Astrocyte (in vitro differentiated cells and primary cell): Measurements from ENCODE around the gene MAPK10. TPM values are rescaled to one million over a fixed set of nuclear protein-coding genes. Genes with fewer than 3 reads are reported as not detected.

Experiments used
- DNase-seq: peaks from one replicate; pipeline ENCODE4 v3.0.0-alpha.2; 2010; ENCODE audit warnings: low read depth
- FAIRE-seq: peaks from 2 replicates; lab custom pipeline; 2011; peaks lifted over from hg19 to GRCh38; lab: Jason Lieb, UNC
- H2AFZ ChIP-seq: 2 replicates; pipeline ENCODE4 v1.6.0; 2012; ENCODE audit warnings: low read depth, low read length, inconsistent platforms
- H3K27ac ChIP-seq: 2 replicates; pipeline ENCODE4 v1.5.1; 2011; ENCODE audit warnings: low read depth, low read length, inconsistent platforms
- H3K27me3 ChIP-seq: 2 replicates; pipeline ENCODE4 v1.6.0; 2011; ENCODE audit warnings: low read length, inconsistent platforms; ENCODE audit not compliant: insufficient read depth
- H3K36me3 ChIP-seq: 2 replicates; pipeline ENCODE4 v1.5.1; 2011; ENCODE audit warnings: low read length, inconsistent platforms; ENCODE audit not compliant: insufficient read depth
- H3K4me1 ChIP-seq: 2 replicates; pipeline ENCODE4 v1.5.1; 2011; ENCODE audit warnings: low read length, inconsistent platforms; ENCODE audit not compliant: insufficient read depth
- H3K4me2 ChIP-seq: 2 replicates; pipeline ENCODE4 v1.6.0; 2012; ENCODE audit warnings: low read length, inconsistent platforms
- H3K4me3 ChIP-seq: 2 replicates; pipeline ENCODE4 v1.5.1; 2011; ENCODE audit warnings: low read depth, mild to moderate bottlenecking, low read length, inconsistent platforms; ENCODE audit not compliant: insufficient read depth
- H3K79me2 ChIP-seq: 2 replicates; pipeline ENCODE4 v1.6.0; 2012; ENCODE audit warnings: mild to moderate bottlenecking, low read length, inconsistent platforms; ENCODE audit not compliant: insufficient read depth
- H3K9ac ChIP-seq: 2 replicates; pipeline ENCODE4 v1.6.0; 2012; ENCODE audit warnings: mild to moderate bottlenecking, low read length, inconsistent platforms
- H3K9me3 ChIP-seq: 2 replicates; pipeline ENCODE4 v1.5.1; 2012; ENCODE audit warnings: low read depth, mild to moderate bottlenecking, low read length, inconsistent platforms; ENCODE audit not compliant: insufficient read depth
- H4K20me1 ChIP-seq: 2 replicates; pipeline ENCODE4 v1.6.0; 2012; ENCODE audit warnings: low read length, inconsistent platforms; ENCODE audit not compliant: insufficient read depth
- H3K27ac Mint-ChIP-seq: one replicate; pipeline ENCODE4 v1.8.0; 2021; ENCODE audit warnings: mild to moderate bottlenecking, mixed read lengths; ENCODE audit not compliant: unreplicated experiment
- H3K27me3 Mint-ChIP-seq: one replicate; pipeline ENCODE4 v1.8.0; 2021; ENCODE audit warnings: low read depth, mixed read lengths; ENCODE audit not compliant: unreplicated experiment
- H3K36me3 Mint-ChIP-seq: one replicate; pipeline ENCODE4 v1.8.0; 2021; ENCODE audit warnings: low read depth, mixed read lengths; ENCODE audit not compliant: unreplicated experiment
- H3K4me1 Mint-ChIP-seq: one replicate; pipeline ENCODE4 v1.8.0; 2021; ENCODE audit warnings: low read depth, mixed read lengths; ENCODE audit not compliant: unreplicated experiment
- H3K4me3 Mint-ChIP-seq: one replicate; pipeline ENCODE4 v1.8.0; 2021; ENCODE audit warnings: mild to moderate bottlenecking, moderate library complexity, mixed read lengths; ENCODE audit not compliant: unreplicated experiment
- H3K9me3 Mint-ChIP-seq: one replicate; pipeline ENCODE4 v1.8.0; 2021; ENCODE audit warnings: mild to moderate bottlenecking, mixed read lengths; ENCODE audit not compliant: unreplicated experiment
- EZH2 ChIP-seq: IDR thresholded peaks from 2 replicates; pipeline ENCODE4 v1.6.1; 2012; ENCODE audit warnings: mild to moderate bottlenecking, low read length, inconsistent platforms; ENCODE audit not compliant: insufficient read depth
- total RNA-seq: library from RNA; stranded (reverse); gene quantifications from 2 replicates; pipeline ENCODE4 v1.2.1, GENCODE V29; 2021
- TF ChIP-seq, protein P1 (sequence below): IDR thresholded peaks from 2 replicates; pipeline ENCODE4 v1.5.1; 2011; ENCODE audit warnings: low read depth, mild to moderate bottlenecking, inconsistent platforms, low read length, moderate library complexity; ENCODE audit not compliant: insufficient read depth

MAPK10 gene
- total RNA-seq, 1 donor from 2014 or later = 7.5 TPM

DNA sequence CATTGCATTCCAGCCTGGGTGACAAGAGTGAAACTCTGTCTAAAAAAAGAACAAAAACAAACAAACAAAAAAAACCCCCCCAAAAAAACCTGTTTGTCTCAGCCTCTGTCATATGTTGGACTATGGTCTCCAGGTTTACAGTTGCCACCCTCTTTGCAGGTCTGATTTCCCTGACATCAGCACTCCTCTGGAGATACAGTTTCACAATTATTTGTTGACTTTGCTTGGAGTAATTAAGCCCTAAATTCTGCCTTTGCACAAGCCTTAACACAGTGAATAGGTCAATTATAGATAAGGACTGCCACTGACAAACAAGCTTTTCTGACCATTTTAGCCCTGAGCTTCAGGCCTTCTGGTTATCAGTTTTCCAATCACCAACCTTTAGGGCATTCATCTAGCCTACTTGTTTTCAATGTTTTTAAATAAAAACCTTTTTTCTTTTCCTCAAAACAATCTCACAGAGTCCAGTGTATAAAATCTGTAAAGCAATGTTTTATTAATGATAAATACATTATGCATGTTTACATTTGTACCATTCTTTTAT is 20.4 kb upstream of the MAPK10 start:
- DNase-seq (no peak), FAIRE-seq (no peak)
- no peaks in the 10 kb centered on the region for H3K79me2 ChIP-seq
- H3K9ac ChIP-seq = no peak overlapping the region
- H3K27ac Mint-ChIP-seq = no peak overlapping the region
- no peaks in the 10 kb centered on the region for H3K27me3 Mint-ChIP-seq
- H3K4me3 Mint-ChIP-seq = no peak overlapping the region
- H3K4me2 ChIP-seq = no peak overlapping the region
- TF ChIP-seq, protein P1, sequence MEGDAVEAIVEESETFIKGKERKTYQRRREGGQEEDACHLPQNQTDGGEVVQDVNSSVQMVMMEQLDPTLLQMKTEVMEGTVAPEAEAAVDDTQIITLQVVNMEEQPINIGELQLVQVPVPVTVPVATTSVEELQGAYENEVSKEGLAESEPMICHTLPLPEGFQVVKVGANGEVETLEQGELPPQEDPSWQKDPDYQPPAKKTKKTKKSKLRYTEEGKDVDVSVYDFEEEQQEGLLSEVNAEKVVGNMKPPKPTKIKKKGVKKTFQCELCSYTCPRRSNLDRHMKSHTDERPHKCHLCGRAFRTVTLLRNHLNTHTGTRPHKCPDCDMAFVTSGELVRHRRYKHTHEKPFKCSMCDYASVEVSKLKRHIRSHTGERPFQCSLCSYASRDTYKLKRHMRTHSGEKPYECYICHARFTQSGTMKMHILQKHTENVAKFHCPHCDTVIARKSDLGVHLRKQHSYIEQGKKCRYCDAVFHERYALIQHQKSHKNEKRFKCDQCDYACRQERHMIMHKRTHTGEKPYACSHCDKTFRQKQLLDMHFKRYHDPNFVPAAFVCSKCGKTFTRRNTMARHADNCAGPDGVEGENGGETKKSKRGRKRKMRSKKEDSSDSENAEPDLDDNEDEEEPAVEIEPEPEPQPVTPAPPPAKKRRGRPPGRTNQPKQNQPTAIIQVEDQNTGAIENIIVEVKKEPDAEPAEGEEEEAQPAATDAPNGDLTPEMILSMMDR = no peak
- no peak for TF ChIP-seq EZH2
- no peaks in the 10 kb centered on the region for H3K27me3 ChIP-seq
- no peaks in the 10 kb centered on the region for H3K9me3 ChIP-seq
- H3K36me3 Mint-ChIP-seq = peaks cover 1% of the 10 kb centered on the region
- no peaks in the 10 kb centered on the region for H3K36me3 ChIP-seq
- H3K27ac ChIP-seq = no peak overlapping the region
- no peaks in the 10 kb centered on the region for H3K4me1 Mint-ChIP-seq
- H4K20me1 ChIP-seq = no peaks in the 10 kb centered on the region
- peaks cover 11% of the 10 kb centered on the region for H3K9me3 Mint-ChIP-seq
- H3K4me3 ChIP-seq = no peak overlapping the region
- no peaks in the 10 kb centered on the region for H3K4me1 ChIP-seq
- no peak overlapping the region for H2AFZ ChIP-seq

DNA sequence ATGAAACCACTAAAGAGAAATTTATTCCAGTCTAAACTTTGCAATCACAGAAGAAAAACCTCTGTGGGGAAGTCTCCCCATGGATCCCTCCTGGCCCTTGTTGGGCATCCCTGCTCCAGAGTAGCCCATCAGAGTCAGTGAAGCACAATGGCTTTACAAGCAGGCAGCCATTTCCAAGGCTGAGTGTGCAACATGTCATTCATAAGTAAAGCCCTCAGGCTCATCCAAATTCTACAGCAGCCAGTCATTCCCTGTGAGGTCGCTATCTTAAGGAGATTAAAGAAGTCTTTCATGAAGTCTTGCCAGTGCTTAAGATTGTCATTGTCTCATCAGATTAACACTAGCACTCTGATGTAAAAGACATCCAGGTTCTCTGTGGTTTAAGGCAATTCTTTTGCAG is 17.0 kb upstream of the MAPK10 start:
- Mint-ChIP-seq H3K4me1 (no peaks in the 10 kb centered on the region), H3K9me3 (peaks cover 15% of the 10 kb centered on the region), H3K36me3 (peaks cover 7% of the 10 kb centered on the region), H3K4me3 (no peak overlapping the region), H3K27ac (no peak overlapping the region), H3K27me3 (no peaks in the 10 kb centered on the region)
- H3K9ac ChIP-seq = no peak overlapping the region
- no peak for TF ChIP-seq EZH2
- TF ChIP-seq, protein P1 = no peak
- no peak overlapping the region for H3K4me2 ChIP-seq
- H3K79me2 ChIP-seq = no peaks in the 10 kb centered on the region
- no peak overlapping the region for H2AFZ ChIP-seq
- DNase-seq (no peak), FAIRE-seq (no peak)
- H4K20me1 ChIP-seq = no peaks in the 10 kb centered on the region
- H3K27me3 ChIP-seq = no peaks in the 10 kb centered on the region
- no peaks in the 10 kb centered on the region for H3K36me3 ChIP-seq
- no peak overlapping the region for H3K4me3 ChIP-seq
- H3K27ac ChIP-seq = no peak overlapping the region
- H3K9me3 ChIP-seq = no peaks in the 10 kb centered on the region
- H3K4me1 ChIP-seq = no peaks in the 10 kb centered on the region

GRCh38 chr4:86368433-86368832 is 8.6 kb upstream of the MAPK10 start:
- no peaks in the 10 kb centered on the region for H3K36me3 ChIP-seq
- H4K20me1 ChIP-seq = no peaks in the 10 kb centered on the region
- H3K27ac ChIP-seq = no peak overlapping the region
- no peak overlapping the region for H3K27ac Mint-ChIP-seq
- H3K36me3 Mint-ChIP-seq = peaks cover 3% of the 10 kb centered on the region
- H3K4me1 Mint-ChIP-seq = no peaks in the 10 kb centered on the region
- no peak overlapping the region for H3K4me3 ChIP-seq
- no peak for DNase-seq
- H3K27me3 Mint-ChIP-seq = no peaks in the 10 kb centered on the region
- no peak for FAIRE-seq
- no peak overlapping the region for H3K4me2 ChIP-seq
- TF ChIP-seq, protein P1 = no peak
- no peak for TF ChIP-seq EZH2
- no peaks in the 10 kb centered on the region for H3K79me2 ChIP-seq
- no peak overlapping the region for H3K4me3 Mint-ChIP-seq
- H3K27me3 ChIP-seq = no peaks in the 10 kb centered on the region
- no peak overlapping the region for H3K9ac ChIP-seq
- H3K9me3 ChIP-seq = no peaks in the 10 kb centered on the region
- no peaks in the 10 kb centered on the region for H3K4me1 ChIP-seq
- H3K9me3 Mint-ChIP-seq = peaks cover 6% of the 10 kb centered on the region
- H2AFZ ChIP-seq = no peak overlapping the region
